ENCODE data around the gene ERCC6.

- TF ChIP-seq CTCF (IDR thresholded peaks at IDR 0.05; ENCODE audit: low read depth, low read length), result no peak
- TF ChIP-seq POLR2A (IDR thresholded peaks at IDR 0.05; ENCODE audit: extremely low read depth, insufficient read length), result no peak
- no peak for TF ChIP-seq MAX (IDR thresholded peaks at IDR 0.05; ENCODE audit: low read depth, low read length)
- no peak for TF ChIP-seq MYC (IDR thresholded peaks at IDR 0.05; ENCODE audit: low read depth, low read length)
These were observed 30.7 kb downstream of the ERCC6 start for GRCh38 chr10:49508249-49508648.
